Measurements from ENCODE around the gene ARHGDIB. TPM values are rescaled to one million over a fixed set of nuclear protein-coding genes. Genes with fewer than 3 reads are reported as not detected.
A peak's percentile ranks its signal among the peaks of the same experiment; 100 is the strongest.

Gene ARHGDIB
- total and polyA plus RNA-seq, 2 of the 4 experiments (the other 2 are of a cell fraction), result 24.9 to 30.7 TPM

- Histone ChIP-seq H4K20me1 (ENCODE audit: insufficient read depth, low read length) (no peaks in the 10 kb centered on the region), H4K5ac (ENCODE audit: low read depth, low read length) (no peak overlapping the region), H2AFZ (replicated peaks; ENCODE audit: low read length, poor library complexity) (no peak overlapping the region), H2BK15ac (ENCODE audit: low read depth, low read length) (0 out of 3 replicates have a peak overlapping the region, but pooled peaks have one; percentile 56), H2BK120ac (ENCODE audit: low read depth, low read length) (peak overlapping the region; percentile 26; the same call in 1 of the 2 replicates), H3K4ac (ENCODE audit: low read depth, low read length) (no peak overlapping the region), H3K4me2 (ENCODE audit: low read depth, low read length) (no peak overlapping the region), H2BK5ac (ENCODE audit: low read depth, low read length, poor library complexity, severe bottlenecking) (no peak overlapping the region), H4K8ac (ENCODE audit: low read depth in 2 of 2, low read length in 2 of 2) (no peak overlapping the region), H3K79me1 (ENCODE audit: low read depth in 1 of 2, low read length in 2 of 2) (peaks cover 0 to 3% of the 10 kb centered on the region in 2 experiments; a peak in 1 of 4 replicates), H3K9ac (ENCODE audit: low read depth, low read length) (no peak overlapping the region), H3K27me3 (ENCODE audit: control insufficient read depth, insufficient read depth, low read length) (no peaks in the 10 kb centered on the region), H3K9me3 (ENCODE audit: control insufficient read depth, insufficient read depth, low read length) (no peaks in the 10 kb centered on the region), H2AK9ac (replicated peaks; ENCODE audit: low read depth, low read length, poor library complexity) (no peak overlapping the region), H3K56ac (ENCODE audit: extremely low read depth, insufficient read depth, low read length) (no peak overlapping the region), H3K4me3 (ENCODE audit: insufficient read depth, low read depth, low read length) (no peak overlapping the region), H3K36me3 (ENCODE audit: control insufficient read depth, insufficient read depth, low read length) (no peaks in the 10 kb centered on the region), H2AK5ac (ENCODE audit: low read depth, low read length) (peak overlapping the region; percentile 29; the same call in 1 of the 2 replicates), H4K91ac (ENCODE audit: insufficient read depth, low read depth, low read length) (no peak overlapping the region), H3K4me1 (ENCODE audit: control insufficient read depth, insufficient read depth, low read length) (peaks cover 19% of the 10 kb centered on the region), H3K23ac (ENCODE audit: low read depth, low read length) (no peak overlapping the region), H2BK20ac (ENCODE audit: low read depth, low read length) (peak overlapping the region; percentile 8; the same call in 1 of the 2 replicates), H3K27ac (ENCODE audit: insufficient read depth, low read length) (no peak overlapping the region), H3K14ac (replicated peaks; ENCODE audit: low read depth, low read length) (no peak overlapping the region), H3K18ac (ENCODE audit: low read depth, low read length) (no peak overlapping the region), H3K9me1 (ENCODE audit: insufficient read depth, low read length) (peaks cover 11% of the 10 kb centered on the region)
- in situ Hi-C loops (cut with MboI; ENCODE audit: low sequenced_read_pairs), result no loop called here
- TF ChIP-seq BHLHE40 (IDR thresholded peaks at IDR 0.05; ENCODE audit: low read depth, low read length) (no peak), CTCF (conservative IDR thresholded peaks at IDR 0.05; ENCODE audit: low read depth, low read length) (no peak), MAFK (IDR thresholded peaks at IDR 0.05; ENCODE audit: low read depth, low read length) (no peak), NFE2L2 (IDR thresholded peaks at IDR 0.05; ENCODE audit: low read depth, low read length) (no peak), RCOR1 (IDR thresholded peaks at IDR 0.05; ENCODE audit: insufficient replicate concordance, low read length) (no peak), FOS (IDR thresholded peaks at IDR 0.05; ENCODE audit: low read depth, low read length) (no peak), POLR2A (IDR thresholded peaks at IDR 0.05; ENCODE audit: low read depth, low read length) (no peak), ELK1 (IDR thresholded peaks at IDR 0.05; ENCODE audit: borderline replicate concordance, low read depth, low read length) (no peak), SMC3 (IDR thresholded peaks at IDR 0.05; ENCODE audit: low read depth, low read length) (no peak), CEBPB (IDR thresholded peaks at IDR 0.05; ENCODE audit: low read depth, low read length) (no peak), MXI1 (IDR thresholded peaks at IDR 0.05; ENCODE audit: borderline replicate concordance, low read depth, low read length) (no peak), MAZ (IDR thresholded peaks at IDR 0.05; ENCODE audit: borderline replicate concordance, low read depth, low read length) (no peak), RAD21 (IDR thresholded peaks at IDR 0.05; ENCODE audit: low read length) (no peak), USF2 (IDR thresholded peaks at IDR 0.05; ENCODE audit: low read depth, low read length) (no peak), RFX5 (IDR thresholded peaks at IDR 0.05; ENCODE audit: low read depth, low read length) (no peak), CHD1 (IDR thresholded peaks at IDR 0.05; ENCODE audit: low read depth, low read length) (no peak)
- ATAC-seq (ENCODE audit: low read depth) (no peak), DNase-seq (no peak)
- WGBS, 2 experiments (ENCODE audit: extremely low coverage in 2 of 2, insufficient read length in 1 of 2), result no CpG with 5 or more reads among the region's 1 CpG
- dilution Hi-C loops (cut with HindIII; ENCODE audit: low sequenced_read_pairs, unreplicated experiment), result no loop called here
- intact Hi-C loops (cut with micrococcal nuclease), result no loop called here
- CTCF ChIA-PET, result no interaction called here
- no TSS peak for BruUV-seq (replicated peaks)
- POLR2A ChIA-PET (ENCODE audit: unreplicated experiment), result no interaction called here
Observed at GRCh38 chr12:14953752-14954151, 7.6 kb downstream of the ARHGDIB start.
